Tibial nerve (tissue), 4 donors: ENCODE measurements around the gene PDZD8. TPM values are rescaled to one million over a fixed set of nuclear protein-coding genes. Genes with fewer than 3 reads are reported as not detected.

Source experiments
- DNase-seq, 2 donors: peaks; one replicate each; pipeline ENCODE4 v3.0.0-alpha.2; 2019; ENCODE audit warnings: low spot score in 2 of 2
- H3K27ac ChIP-seq, 4 donors: fragments of 200-600 bp; sonication (generic) in 3 of 4; one replicate each; pipeline ENCODE4 v1.5.1; 2017 to 2019; ENCODE audit warnings: mild to moderate bottlenecking in 1 of 4
- H3K27me3 ChIP-seq, 2 donors: fragments of 200-600 bp; sonication (generic) in 1 of 2; one replicate each; pipeline versions ENCODE4 v1.5.1 to v1.6.0; 2017 to 2019
- H3K36me3 ChIP-seq, 3 donors: fragments of 200-600 bp; sonication (generic); one replicate each; pipeline ENCODE4 v1.5.1; 2018 to 2019
- H3K4me1 ChIP-seq, 4 donors: fragments of 200-600 bp; sonication (generic) in 3 of 4; one replicate each; pipeline ENCODE4 v1.5.1; 2017 to 2019
- H3K4me3 ChIP-seq, 4 donors: fragments of 200-600 bp; sonication (generic) in 3 of 4; one replicate each; pipeline ENCODE4 v1.5.1; 2017 to 2019; ENCODE audit warnings: mild to moderate bottlenecking in 1 of 4, moderate library complexity in 1 of 4
- H3K9me3 ChIP-seq, 4 donors: fragments of 200-600 bp; sonication (generic) in 3 of 4; one replicate each; pipeline ENCODE4 v1.5.1; 2017 to 2019
- EP300 ChIP-seq, 2 donors: sonication (generic); formaldehyde crosslinking; IDR thresholded peaks; one replicate each; pipeline ENCODE4 v1.6.1; 2017; ENCODE audit warnings: antibody characterized with exemption in 2 of 2, mild to moderate bottlenecking in 1 of 2
- POLR2A ChIP-seq, 2 donors: fragments of 450-650 bp; IDR thresholded peaks; one replicate each; pipeline ENCODE4 v1.6.1; 2017; ENCODE audit warnings: antibody characterized with exemption in 2 of 2, mild to moderate bottlenecking in 2 of 2, moderate library complexity in 2 of 2
- WGBS, 2 donors: methylation state at CpG; one replicate each; pipeline ENCODE4 v1.1.5; 2018; 5-methylcytosine and 5-hydroxymethylcytosine counted together
- total RNA-seq, 4 donors: library from RNA; depleted of rRNA; stranded (reverse); fragments of >200 nt; gene quantifications; one replicate each; pipeline ENCODE4 v1.1.0, GENCODE V29; 2016
- TF ChIP-seq, protein P1 (sequence below), 5 experiments: fragments of 200-600 bp in 3 of 5; fragments of 450-650 bp in 2 of 5; sonication (generic) in 3 of 5; IDR thresholded peaks; one replicate each; pipeline ENCODE4 v1.5.1; 2016 to 2019; ENCODE audit warnings: antibody characterized with exemption in 5 of 5, mild to moderate bottlenecking in 3 of 5, moderate library complexity in 2 of 5

Gene PDZD8
- total RNA-seq, 4 donors from 2014 or later: 29.4 to 33.3 (median 31.7) TPM

DNA sequence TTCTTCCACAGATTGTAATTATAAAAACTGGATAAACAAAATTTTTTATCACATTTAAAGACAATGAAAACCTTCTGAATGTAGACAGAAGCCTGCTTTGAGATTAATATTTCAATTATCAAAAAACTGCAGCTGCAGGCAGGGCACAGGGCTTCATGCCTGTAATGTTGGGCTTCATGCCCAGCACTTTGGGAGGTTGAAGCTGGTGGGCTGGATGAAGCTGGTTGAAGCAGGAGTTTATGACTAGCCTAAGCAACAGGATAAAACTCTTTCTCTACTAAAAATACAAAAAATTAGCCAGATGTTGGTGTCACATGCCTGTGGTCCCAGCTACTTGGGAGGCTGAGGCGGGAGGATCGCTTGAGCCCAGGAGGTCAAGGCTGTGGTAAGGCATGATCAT lies 41.2 kb downstream of the PDZD8 start:
- H3K4me1 ChIP-seq: no peaks in the 10 kb centered on the region
- H3K27me3 ChIP-seq: no peaks in the 10 kb centered on the region
- no peak overlapping the region for H3K27ac ChIP-seq
- H3K36me3 ChIP-seq: peaks cover 0 to 33% (median 0%) of the 10 kb centered on the region in 3 donors
- TF ChIP-seq EP300 (IDR thresholded peaks at IDR 0.05) (no peak), POLR2A (IDR thresholded peaks at IDR 0.05) (no peak)
- TF ChIP-seq, protein P1, sequence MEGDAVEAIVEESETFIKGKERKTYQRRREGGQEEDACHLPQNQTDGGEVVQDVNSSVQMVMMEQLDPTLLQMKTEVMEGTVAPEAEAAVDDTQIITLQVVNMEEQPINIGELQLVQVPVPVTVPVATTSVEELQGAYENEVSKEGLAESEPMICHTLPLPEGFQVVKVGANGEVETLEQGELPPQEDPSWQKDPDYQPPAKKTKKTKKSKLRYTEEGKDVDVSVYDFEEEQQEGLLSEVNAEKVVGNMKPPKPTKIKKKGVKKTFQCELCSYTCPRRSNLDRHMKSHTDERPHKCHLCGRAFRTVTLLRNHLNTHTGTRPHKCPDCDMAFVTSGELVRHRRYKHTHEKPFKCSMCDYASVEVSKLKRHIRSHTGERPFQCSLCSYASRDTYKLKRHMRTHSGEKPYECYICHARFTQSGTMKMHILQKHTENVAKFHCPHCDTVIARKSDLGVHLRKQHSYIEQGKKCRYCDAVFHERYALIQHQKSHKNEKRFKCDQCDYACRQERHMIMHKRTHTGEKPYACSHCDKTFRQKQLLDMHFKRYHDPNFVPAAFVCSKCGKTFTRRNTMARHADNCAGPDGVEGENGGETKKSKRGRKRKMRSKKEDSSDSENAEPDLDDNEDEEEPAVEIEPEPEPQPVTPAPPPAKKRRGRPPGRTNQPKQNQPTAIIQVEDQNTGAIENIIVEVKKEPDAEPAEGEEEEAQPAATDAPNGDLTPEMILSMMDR (IDR thresholded peaks at IDR 0.05): no peak
- H3K9me3 ChIP-seq: peaks cover 0 to 19% (median 4%) of the 10 kb centered on the region in 4 donors
- DNase-seq: no peak
- H3K4me3 ChIP-seq: no peak overlapping the region
- WGBS, 2 donors: 97 to 100% methylated on average over 2 of the region's 2 CpGs

DNA sequence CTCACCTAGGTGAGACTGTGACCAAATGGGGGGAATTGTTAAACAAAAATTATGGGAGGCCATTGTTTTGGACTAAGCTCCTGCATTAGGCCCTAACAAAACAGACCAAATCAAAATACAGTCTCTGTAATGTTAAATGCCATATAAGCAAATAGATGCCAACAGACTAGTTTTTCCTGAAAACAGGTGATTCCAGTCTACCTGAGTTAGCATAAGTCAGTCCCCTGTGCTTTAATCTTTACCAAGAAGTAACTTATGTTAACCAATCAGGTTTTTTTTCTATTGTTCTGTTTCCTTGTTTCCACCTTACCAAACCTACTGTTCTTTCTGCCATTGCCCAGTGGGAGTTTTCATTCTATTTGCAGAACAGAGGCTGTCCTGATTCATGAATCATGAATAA lies 48.0 kb downstream of the PDZD8 start:
- Histone ChIP-seq H3K9me3 (no peaks in the 10 kb centered on the region), H3K4me1 (peaks cover 0 to 7% (median 0%) of the 10 kb centered on the region in 4 donors), H3K4me3 (no peak overlapping the region), H3K27me3 (no peaks in the 10 kb centered on the region), H3K36me3 (peaks cover 0 to 6% (median 0%) of the 10 kb centered on the region in 3 donors), H3K27ac (no peak overlapping the region)
- DNase-seq: no peak
- TF ChIP-seq POLR2A (IDR thresholded peaks at IDR 0.05): no peak
- TF ChIP-seq, protein P1 (IDR thresholded peaks at IDR 0.05): no peak
- TF ChIP-seq EP300 (IDR thresholded peaks at IDR 0.05): no peak

DNA sequence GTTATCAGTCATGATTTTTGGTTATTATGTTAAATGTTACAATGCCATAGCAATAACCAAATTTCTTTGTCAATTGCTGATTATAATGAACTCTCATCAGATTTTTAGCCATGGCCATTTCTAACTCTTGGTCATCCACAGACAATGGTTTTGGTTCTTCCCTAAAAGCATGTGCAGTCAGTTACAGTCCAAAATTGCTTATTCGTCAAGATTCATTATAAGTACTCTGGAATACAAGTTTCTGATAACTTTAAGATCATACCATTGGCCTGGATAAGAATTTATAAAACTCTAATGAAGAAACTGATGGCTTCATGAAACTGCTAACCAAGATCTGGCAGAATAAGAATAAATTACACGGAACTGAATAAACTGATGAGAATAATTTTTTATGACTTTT lies 50.9 kb downstream of the PDZD8 start:
- H3K27me3 ChIP-seq: no peaks in the 10 kb centered on the region
- no peaks in the 10 kb centered on the region for H3K9me3 ChIP-seq
- H3K27ac ChIP-seq: no peak overlapping the region
- TF ChIP-seq, protein P1 (IDR thresholded peaks at IDR 0.05): no peak
- TF ChIP-seq EP300 (IDR thresholded peaks at IDR 0.05) (no peak), POLR2A (IDR thresholded peaks at IDR 0.05) (no peak)
- WGBS, 2 donors: 96 to 98% methylated on average over 2 of the region's 2 CpGs
- no peak overlapping the region for H3K4me3 ChIP-seq
- peaks cover 0 to 9% (median 0%) of the 10 kb centered on the region in 4 donors for H3K4me1 ChIP-seq
- DNase-seq: no peak
- peaks cover 0 to 6% (median 0%) of the 10 kb centered on the region in 3 donors for H3K36me3 ChIP-seq

DNA sequence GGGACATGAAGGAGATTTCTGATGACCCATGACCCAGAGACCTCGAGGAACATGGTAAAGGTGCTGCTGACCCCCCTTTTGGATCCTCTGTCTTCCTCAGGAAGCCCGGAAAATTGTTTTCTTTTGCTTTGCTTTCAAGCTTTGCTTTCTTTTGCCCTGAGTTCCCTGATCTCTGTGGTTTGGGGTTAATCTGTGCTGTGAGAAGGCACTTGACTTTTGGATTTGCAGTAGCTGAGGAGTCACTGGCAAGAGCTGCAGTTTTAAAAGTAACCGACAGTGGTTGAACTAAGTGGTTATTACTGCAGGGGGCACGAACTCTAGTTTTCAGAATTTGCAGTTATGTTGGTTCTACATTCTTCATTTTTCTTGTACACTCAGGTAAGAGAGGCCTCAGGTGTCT lies 53.0 kb downstream of the PDZD8 start:
- no peak for DNase-seq
- Histone ChIP-seq H3K27me3 (no peaks in the 10 kb centered on the region), H3K27ac (no peak overlapping the region), H3K4me3 (no peak overlapping the region), H3K36me3 (peaks cover 0 to 6% (median 0%) of the 10 kb centered on the region in 3 donors), H3K9me3 (no peaks in the 10 kb centered on the region), H3K4me1 (peaks cover 0 to 9% (median 0%) of the 10 kb centered on the region in 4 donors)
- WGBS, 2 donors: 40 to 53% methylated on average over 4 of the region's 4 CpGs
- TF ChIP-seq, protein P1 (IDR thresholded peaks at IDR 0.05): no peak
- TF ChIP-seq EP300 (IDR thresholded peaks at IDR 0.05) (no peak), POLR2A (IDR thresholded peaks at IDR 0.05) (no peak)

DNA sequence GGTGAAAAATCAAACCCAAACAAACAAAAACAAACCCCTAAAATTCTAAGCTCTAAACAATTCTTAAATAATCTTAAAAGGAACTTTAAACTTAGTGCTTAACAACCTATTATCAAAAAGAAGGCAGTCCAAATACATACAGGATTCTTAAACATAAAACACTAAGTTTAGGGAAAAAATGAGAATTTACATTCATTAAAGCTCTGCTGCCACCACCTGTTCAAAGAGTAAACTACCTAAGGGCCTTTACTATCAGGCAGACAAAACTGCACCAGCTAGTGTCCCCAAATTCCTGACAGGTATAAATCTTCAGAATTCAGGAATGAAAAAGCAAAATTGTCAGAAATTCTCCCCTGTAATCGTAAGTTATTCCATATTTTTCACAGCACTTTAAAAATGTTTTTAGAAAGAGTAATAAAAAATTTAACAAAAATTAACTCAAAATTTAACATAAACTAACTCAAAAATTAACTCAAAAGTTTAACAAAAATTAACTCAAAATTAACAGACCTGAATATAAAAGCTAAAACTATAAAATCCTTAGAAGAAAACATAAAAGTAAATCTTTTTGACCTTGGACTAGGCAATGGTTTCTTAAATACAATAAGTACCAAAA lies 55.1 kb downstream of the PDZD8 start:
- no peak for DNase-seq
- no peak overlapping the region for H3K4me3 ChIP-seq
- H3K4me1 ChIP-seq: peaks cover 0 to 9% (median 0%) of the 10 kb centered on the region in 4 donors
- 79 to 82% methylated on average over 1 of the region's 1 CpG for WGBS, 2 donors
- peaks cover 0 to 7% (median 0%) of the 10 kb centered on the region in 3 donors for H3K36me3 ChIP-seq
- no peak overlapping the region for H3K27ac ChIP-seq
- TF ChIP-seq, protein P1 (IDR thresholded peaks at IDR 0.05): peak in 3 of 5 experiments; percentile 13 to 33 (median 26)
- no peak for TF ChIP-seq EP300 (IDR thresholded peaks at IDR 0.05)
- TF ChIP-seq POLR2A (IDR thresholded peaks at IDR 0.05): no peak
- no peaks in the 10 kb centered on the region for H3K27me3 ChIP-seq
- H3K9me3 ChIP-seq: no peaks in the 10 kb centered on the region
